HG02588 (cell line): ENCODE data around the gene TAL2.
A peak's percentile ranks its signal among the peaks of the same experiment; 100 is the strongest.

Source experiments
- ATAC-seq: cut with Tn5 transposase; IDR thresholded peaks from one replicate; pipeline ENCODE4 v1.9.1; 2021; ENCODE audit warnings: mild to moderate bottlenecking, moderate library complexity; ENCODE audit not compliant: unreplicated experiment

The TAL2 gene

DNA sequence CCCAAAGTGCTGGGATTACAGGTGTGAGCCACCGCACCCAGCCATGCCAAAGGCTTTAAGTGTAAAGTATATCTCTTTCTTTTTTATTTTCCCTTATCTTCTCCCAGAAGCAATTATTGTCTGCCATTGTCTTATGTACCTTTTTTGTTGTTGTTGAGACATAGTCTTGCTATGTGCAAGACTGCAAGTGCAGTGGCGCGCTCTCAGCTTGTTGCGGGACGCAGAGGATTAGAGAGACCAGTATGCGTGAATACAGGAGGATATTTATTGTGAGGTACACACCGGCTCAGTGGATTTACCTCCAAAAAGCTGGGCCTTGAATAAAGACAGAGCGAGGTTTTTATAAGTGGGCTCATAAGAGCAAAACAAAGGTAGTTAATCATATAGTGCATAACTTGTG is 43.9 kb downstream of the TAL2 start:
- ATAC-seq = no peak

DNA sequence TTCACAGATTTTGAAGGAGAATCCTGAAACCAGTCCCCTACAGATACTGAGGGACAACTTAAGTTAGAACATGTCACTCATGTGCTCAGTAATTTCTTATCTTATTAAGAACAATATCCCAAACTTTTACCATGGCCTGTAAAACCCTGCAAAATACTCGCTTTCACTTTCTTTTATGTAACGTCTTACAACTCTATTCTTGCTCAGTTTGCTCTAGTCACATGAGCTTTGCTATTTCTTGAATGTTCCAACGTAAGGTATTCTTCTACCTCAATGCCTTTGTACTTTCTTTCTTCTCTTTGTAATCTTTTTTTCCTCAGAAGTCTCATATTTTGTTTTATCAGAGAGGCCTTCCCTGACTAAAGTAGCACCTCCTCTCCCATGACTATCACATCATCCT is 46.1 kb downstream of the TAL2 start:
- ATAC-seq = peak; percentile 64

DNA sequence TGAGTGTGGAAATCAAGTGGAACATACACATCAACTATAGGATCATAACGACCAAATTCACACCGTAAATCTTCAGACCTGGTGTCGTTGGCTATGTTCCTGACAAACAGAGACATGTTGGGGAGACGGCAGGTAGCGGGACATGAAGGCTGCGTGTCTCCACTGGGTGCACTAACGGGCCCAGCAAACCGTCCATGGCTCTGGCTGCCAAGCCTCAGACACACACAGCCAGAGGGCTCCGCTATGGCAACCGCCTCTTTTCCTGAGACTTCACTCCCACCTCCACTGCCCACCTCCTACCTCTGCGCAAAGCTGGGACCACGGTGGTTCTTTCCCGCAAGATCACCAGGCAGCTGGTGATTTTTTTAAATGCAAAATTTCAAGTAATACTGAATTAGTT is 48.4 kb downstream of the TAL2 start:
- ATAC-seq = no peak

DNA sequence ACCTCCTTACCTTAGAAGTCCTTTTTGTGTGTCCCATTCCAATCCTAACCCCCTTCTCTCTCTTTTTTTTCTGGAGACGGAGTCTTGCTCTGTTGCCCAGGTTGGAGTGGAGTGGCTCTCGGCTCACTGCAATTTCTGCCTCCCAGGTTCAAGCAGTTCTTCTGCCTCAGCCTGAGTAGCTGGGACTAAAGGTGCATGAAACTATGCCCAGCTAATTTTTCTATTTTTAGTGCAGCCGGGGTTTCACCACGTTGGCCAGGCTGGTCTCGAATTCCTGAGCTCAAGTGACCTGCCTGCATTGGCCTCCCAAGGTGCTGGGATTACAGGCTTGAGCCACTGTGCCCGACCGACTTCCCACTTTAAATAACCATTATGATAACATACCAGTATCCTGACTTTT is 49.6 kb downstream of the TAL2 start:
- no peak for ATAC-seq

DNA sequence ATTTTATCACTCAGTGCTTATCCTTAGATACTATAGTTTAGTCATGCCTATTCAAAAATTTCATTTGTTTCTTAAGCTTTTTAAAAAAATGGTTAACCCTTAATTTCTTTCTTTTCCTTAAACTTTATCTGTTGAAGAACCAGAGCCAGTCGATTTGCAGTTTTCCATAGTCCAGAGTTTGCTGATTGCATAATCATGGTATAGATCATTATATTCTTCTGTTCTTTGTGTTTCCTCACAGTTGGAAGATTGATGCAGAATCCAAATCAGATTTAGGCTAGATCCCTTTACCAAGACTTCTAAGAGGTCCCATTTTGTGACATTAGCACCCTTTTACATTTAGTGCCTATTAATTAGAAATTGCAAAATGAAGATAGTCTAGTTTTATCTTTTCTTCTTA is 50.0 kb downstream of the TAL2 start:
- no peak for ATAC-seq
